Testis (tissue), 3 donors: Measurements from ENCODE around the gene LAMA3. TPM values are rescaled to one million over a fixed set of nuclear protein-coding genes. Genes with fewer than 3 reads are reported as not detected.
A peak's percentile ranks its signal among the peaks of the same experiment; 100 is the strongest.

ENCODE experiments used
- DNase-seq: peaks from one replicate; pipeline ENCODE4 v3.0.0-alpha.2; 2019
- H3K27ac ChIP-seq, 2 donors: fragments of 200-600 bp; sonication (generic); one replicate each; pipeline ENCODE4 v1.5.1; 2019
- H3K27me3 ChIP-seq: fragments of 200-600 bp; sonication (generic); one replicate; pipeline ENCODE4 v1.5.1; 2019
- H3K36me3 ChIP-seq: fragments of 200-600 bp; sonication (generic); one replicate; pipeline ENCODE4 v1.5.1; 2017; ENCODE audit warnings: low read depth; ENCODE audit errors: missing control alignments
- H3K4me1 ChIP-seq: fragments of 200-600 bp; sonication (generic); one replicate; pipeline ENCODE4 v1.5.1; 2019
- H3K4me3 ChIP-seq, 2 donors: fragments of 200-600 bp; sonication (generic); one replicate each; pipeline ENCODE4 v1.5.1; 2017 to 2019
- H3K9me3 ChIP-seq: fragments of 200-600 bp; sonication (generic); one replicate; pipeline ENCODE4 v1.5.1; 2017
- POLR2A ChIP-seq: fragments of 450-650 bp; IDR thresholded peaks from one replicate; pipeline ENCODE4 v1.6.1; 2017; ENCODE audit warnings: antibody characterized with exemption, mild to moderate bottlenecking, moderate library complexity
- WGBS, 2 donors: methylation state at CpG; one replicate each; pipeline ENCODE4 v1.1.5; 2018; 5-methylcytosine and 5-hydroxymethylcytosine counted together
- intact Hi-C: fragments of 100-400 bp; cut with DNase I; formaldehyde crosslinking; loops from one replicate; pipeline ENCODE4 v1.15.1; 2023; ENCODE audit warnings: low total_unique reads
- polyA plus RNA-seq: library from polyadenylated mRNA; stranded (reverse); fragments of 350-450 nt; fragmentation: Illumina TruSeq; extraction: RNeasy Lipid Tissue Mini Kit (QIAGEN cat#74804); gene quantifications from one replicate; pipeline ENCODE4 v1.2.3, GENCODE V29; 2014; ENCODE audit warnings: low read depth, low replicate concordance; ENCODE audit not compliant: insufficient read depth
- total RNA-seq, 2 donors: library from RNA; depleted of rRNA; stranded (reverse); fragments of >200 nt; gene quantifications; one replicate each; pipeline ENCODE4 v1.2.3, GENCODE V29; 2016
- TF ChIP-seq, protein P1 (sequence below), 3 experiments: fragments of 450-650 bp in 2 of 3; fragments of 200-600 bp in 1 of 3; sonication (generic) in 1 of 3; IDR thresholded peaks; one replicate each; pipeline ENCODE4 v1.5.1; 2016 to 2019; ENCODE audit warnings: antibody characterized with exemption in 3 of 3, mild to moderate bottlenecking in 2 of 3, moderate library complexity in 1 of 3

LAMA3 gene
- total and polyA plus RNA-seq, 3 donors from 2014 or later: 11.9 to 22.1 (median 14.1) TPM

DNA sequence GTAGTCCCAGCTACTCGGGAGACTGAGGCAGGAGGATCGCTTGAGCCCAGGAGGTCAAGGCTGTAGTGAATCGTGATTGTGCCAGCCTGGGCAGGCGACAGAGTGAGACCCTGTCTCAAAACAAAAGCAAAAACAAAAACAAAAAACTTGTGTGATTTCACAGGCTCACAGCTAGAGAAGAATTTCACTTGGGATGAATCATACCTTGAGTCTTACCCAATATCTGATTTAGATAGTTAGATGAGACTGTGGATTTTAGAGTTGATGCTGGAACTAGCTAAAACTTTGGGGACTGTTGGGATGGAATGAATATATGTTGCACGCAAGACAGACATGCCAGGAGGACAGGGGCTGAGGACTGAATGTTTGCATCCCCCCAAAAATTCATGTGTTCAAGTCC is 31.0 kb upstream of the LAMA3 start:
- H3K9me3 ChIP-seq: no peaks in the 10 kb centered on the region
- no peaks in the 10 kb centered on the region for H3K4me1 ChIP-seq
- 87 to 93% methylated on average over 5 of the region's 5 CpGs for WGBS, 2 donors
- H3K27me3 ChIP-seq: no peaks in the 10 kb centered on the region
- H3K36me3 ChIP-seq: no peaks in the 10 kb centered on the region
- intact Hi-C loops: no loop called here
- no peak overlapping the region for H3K4me3 ChIP-seq
- no peak overlapping the region for H3K27ac ChIP-seq
- TF ChIP-seq, protein P1, sequence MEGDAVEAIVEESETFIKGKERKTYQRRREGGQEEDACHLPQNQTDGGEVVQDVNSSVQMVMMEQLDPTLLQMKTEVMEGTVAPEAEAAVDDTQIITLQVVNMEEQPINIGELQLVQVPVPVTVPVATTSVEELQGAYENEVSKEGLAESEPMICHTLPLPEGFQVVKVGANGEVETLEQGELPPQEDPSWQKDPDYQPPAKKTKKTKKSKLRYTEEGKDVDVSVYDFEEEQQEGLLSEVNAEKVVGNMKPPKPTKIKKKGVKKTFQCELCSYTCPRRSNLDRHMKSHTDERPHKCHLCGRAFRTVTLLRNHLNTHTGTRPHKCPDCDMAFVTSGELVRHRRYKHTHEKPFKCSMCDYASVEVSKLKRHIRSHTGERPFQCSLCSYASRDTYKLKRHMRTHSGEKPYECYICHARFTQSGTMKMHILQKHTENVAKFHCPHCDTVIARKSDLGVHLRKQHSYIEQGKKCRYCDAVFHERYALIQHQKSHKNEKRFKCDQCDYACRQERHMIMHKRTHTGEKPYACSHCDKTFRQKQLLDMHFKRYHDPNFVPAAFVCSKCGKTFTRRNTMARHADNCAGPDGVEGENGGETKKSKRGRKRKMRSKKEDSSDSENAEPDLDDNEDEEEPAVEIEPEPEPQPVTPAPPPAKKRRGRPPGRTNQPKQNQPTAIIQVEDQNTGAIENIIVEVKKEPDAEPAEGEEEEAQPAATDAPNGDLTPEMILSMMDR (IDR thresholded peaks at IDR 0.05): no peak
- no peak for TF ChIP-seq POLR2A
- no peak for DNase-seq

DNA sequence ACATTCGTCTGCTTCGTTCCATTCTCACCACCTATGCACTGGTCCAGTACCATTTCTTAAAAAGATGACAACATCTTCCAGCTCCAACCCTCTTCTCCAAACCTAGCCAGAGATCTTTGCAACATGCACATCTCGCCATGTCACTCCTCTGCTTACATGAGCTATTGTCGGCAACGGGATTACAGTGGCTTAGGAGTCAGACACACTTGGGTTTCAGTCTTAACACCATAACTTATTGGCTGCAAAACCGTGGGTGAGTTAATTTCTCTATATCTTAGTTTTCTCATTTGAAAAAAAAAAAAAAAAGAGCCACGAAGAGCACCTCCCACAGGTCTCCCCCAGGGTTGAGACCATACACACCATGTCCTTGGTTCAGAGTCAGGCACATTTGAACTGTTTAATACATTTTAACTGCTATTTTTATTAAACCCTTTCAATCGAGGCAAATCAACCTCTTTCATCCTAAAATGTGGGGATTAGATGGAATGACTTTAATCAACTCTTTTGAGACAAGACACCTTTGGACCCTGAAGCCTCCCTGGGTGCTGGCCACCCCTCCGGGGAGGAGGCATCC is 27.4 kb upstream of the LAMA3 start:
- no peaks in the 10 kb centered on the region for H3K4me1 ChIP-seq
- TF ChIP-seq POLR2A: no peak
- TF ChIP-seq, protein P1 (IDR thresholded peaks at IDR 0.05): no peak

DNA sequence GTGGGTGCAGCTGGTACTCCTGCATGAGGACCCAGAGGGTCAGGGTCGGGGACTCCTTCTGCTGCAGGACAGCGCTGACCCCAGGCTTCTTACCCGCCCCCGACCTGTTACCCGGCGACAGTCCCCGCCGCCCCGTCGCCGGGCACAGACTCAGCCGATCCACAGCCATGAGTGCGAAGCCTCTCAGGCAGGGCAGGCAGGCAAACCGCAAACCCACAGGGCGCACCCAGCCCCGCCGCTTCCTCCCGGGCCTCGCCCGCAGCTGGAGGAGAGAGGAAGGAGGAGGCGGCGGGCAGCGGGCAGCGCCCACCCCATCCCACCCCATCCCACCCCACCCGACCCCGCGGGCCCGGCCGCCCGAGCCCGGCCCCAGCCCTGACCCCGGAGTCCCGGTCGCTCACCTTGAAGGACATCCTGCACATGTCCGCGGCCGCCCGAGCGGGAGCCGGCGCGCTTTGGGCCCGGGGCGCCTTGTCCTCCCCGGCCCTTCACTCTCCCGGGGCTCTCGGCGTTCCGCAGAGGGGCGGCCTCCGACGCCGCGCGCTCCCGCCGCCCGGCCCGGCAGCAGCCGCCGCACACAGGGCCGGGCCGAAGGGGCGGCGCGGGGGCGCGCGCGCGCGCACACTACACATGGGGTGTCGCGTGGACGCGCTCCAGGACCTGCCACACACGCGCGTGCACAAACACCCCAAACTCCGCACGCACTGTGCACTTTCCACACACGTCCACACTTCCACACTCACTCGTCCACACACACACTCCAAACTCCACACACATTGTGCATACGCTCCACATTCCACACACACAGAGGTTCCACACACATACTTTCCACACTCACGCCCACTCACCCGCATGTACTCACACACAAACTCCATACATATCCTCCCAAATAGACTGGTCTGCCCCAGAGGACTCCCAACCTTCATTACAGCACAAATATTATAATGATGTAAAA is 26.7 kb upstream of the LAMA3 start, which contains the start of gene ANKRD29:
ANKRD29 (minus strand) TSS at position 603 of the 955 bp plus-strand sequence; CDS start at position 422, 181 bp downstream.
- no peaks in the 10 kb centered on the region for H3K27me3 ChIP-seq
- peak within 1 kb of the TSS; percentile 59 to 71 for H3K4me3 ChIP-seq
- WGBS, 2 donors: 0 to 1% methylated on average over 15 to 77 of the region's 86 CpGs
- no peak for TF ChIP-seq POLR2A
- TF ChIP-seq, protein P1 (IDR thresholded peaks at IDR 0.05): no peak
- DNase-seq: peak; percentile 67
- H3K9me3 ChIP-seq: no peaks in the 10 kb centered on the region
- intact Hi-C loops: no loop called here
- H3K27ac ChIP-seq: peak within 1 kb of the TSS in 1 of 2 donors; percentile 28
- H3K36me3 ChIP-seq: no peaks in the 10 kb centered on the region
- H3K4me1 ChIP-seq: no peaks in the 10 kb centered on the region

More for the DNA sequence above, 27.4 kb upstream of the LAMA3 start:
- no peaks in the 10 kb centered on the region for H3K27me3 ChIP-seq
- no peak for DNase-seq
- intact Hi-C loops: no loop called here
- H3K36me3 ChIP-seq: no peaks in the 10 kb centered on the region
- 39 to 41% methylated on average over 8 to 9 of the region's 9 CpGs for WGBS, 2 donors
- H3K4me3 ChIP-seq: peak overlapping the region; percentile 59 to 71
- no peak overlapping the region for H3K27ac ChIP-seq
- H3K9me3 ChIP-seq: no peaks in the 10 kb centered on the region

DNA sequence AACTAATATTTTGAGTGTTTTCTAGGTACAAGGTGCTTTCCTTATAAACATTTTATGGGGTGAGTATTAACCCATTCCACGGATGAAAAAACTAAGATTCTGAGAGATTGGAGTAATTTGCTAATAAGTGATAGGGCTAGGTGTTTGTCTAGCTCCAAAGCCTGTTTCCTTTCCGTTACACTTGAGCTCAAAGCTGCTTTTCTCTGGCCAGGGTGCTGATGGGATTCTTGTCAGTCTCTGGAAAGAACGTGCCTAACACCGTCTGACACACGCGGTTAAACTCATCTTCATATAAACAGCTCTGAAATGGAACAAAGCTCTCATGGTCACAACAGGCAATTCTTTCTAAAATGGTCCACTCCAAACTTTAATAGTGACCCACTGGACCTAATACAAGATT is 24.6 kb upstream of the LAMA3 start:
- Histone ChIP-seq H3K4me3 (no peak overlapping the region), H3K27ac (no peak overlapping the region), H3K9me3 (no peaks in the 10 kb centered on the region), H3K4me1 (no peaks in the 10 kb centered on the region), H3K27me3 (no peaks in the 10 kb centered on the region), H3K36me3 (no peaks in the 10 kb centered on the region)
- no peak for DNase-seq
- intact Hi-C loops: no loop called here
- 73 to 84% methylated on average over 6 of the region's 6 CpGs for WGBS, 2 donors
- TF ChIP-seq, protein P1 (IDR thresholded peaks at IDR 0.05): no peak
- TF ChIP-seq POLR2A: no peak
